Measurements from ENCODE around the gene ETV3. TPM values are rescaled to one million over a fixed set of nuclear protein-coding genes. Genes with fewer than 3 reads are reported as not detected.

The ETV3 gene
- total and polyA plus RNA-seq, 2 of the 4 experiments (the other 2 are of a cell fraction) = 6.4 to 14.7 TPM

GRCh38 chr1:157177733-157178394 is 39.7 kb upstream of the ETV3 start:
- DNase-seq (no peak), ATAC-seq (ENCODE audit: low read depth) (no peak)
- H3K14ac ChIP-seq (replicated peaks; ENCODE audit: low read depth, low read length) = no peak overlapping the region
- no peak overlapping the region for H2BK15ac ChIP-seq (ENCODE audit: low read depth, low read length)
- no peaks in the 10 kb centered on the region for H3K9me3 ChIP-seq (ENCODE audit: control insufficient read depth, insufficient read depth, low read length)
- H3K4me1 ChIP-seq (ENCODE audit: control insufficient read depth, insufficient read depth, low read length) = no peaks in the 10 kb centered on the region
- H3K27ac ChIP-seq (ENCODE audit: insufficient read depth, low read length) = no peak overlapping the region
- no peak for TF ChIP-seq MAFK (IDR thresholded peaks at IDR 0.05; ENCODE audit: low read depth, low read length)
- no peak for TF ChIP-seq CEBPB (IDR thresholded peaks at IDR 0.05; ENCODE audit: low read depth, low read length)
- TF ChIP-seq CTCF (conservative IDR thresholded peaks at IDR 0.05; ENCODE audit: low read depth, low read length) = no peak
- no peak for TF ChIP-seq RCOR1 (IDR thresholded peaks at IDR 0.05; ENCODE audit: insufficient replicate concordance, low read length)
- no peak for TF ChIP-seq RAD21 (IDR thresholded peaks at IDR 0.05; ENCODE audit: low read length)
- no peak for TF ChIP-seq ELK1 (IDR thresholded peaks at IDR 0.05; ENCODE audit: borderline replicate concordance, low read depth, low read length)
- TF ChIP-seq BHLHE40 (IDR thresholded peaks at IDR 0.05; ENCODE audit: low read depth, low read length) = no peak
- no peak for TF ChIP-seq SMC3 (IDR thresholded peaks at IDR 0.05; ENCODE audit: low read depth, low read length)
- no peak for TF ChIP-seq NFE2L2 (IDR thresholded peaks at IDR 0.05; ENCODE audit: low read depth, low read length)
- no peak for TF ChIP-seq RFX5 (IDR thresholded peaks at IDR 0.05; ENCODE audit: low read depth, low read length)
- no CpG with 5 or more reads among the region's 4 CpGs for WGBS, 2 experiments (ENCODE audit: extremely low coverage in 2 of 2, insufficient read length in 1 of 2)
- H4K91ac ChIP-seq (ENCODE audit: insufficient read depth, low read depth, low read length) = no peak overlapping the region
- no peaks in the 10 kb centered on the region for H4K20me1 ChIP-seq (ENCODE audit: insufficient read depth, low read length)
- BruUV-seq (replicated peaks) = no TSS peak
- CTCF ChIA-PET = no interaction called here
- H3K56ac ChIP-seq (ENCODE audit: extremely low read depth, insufficient read depth, low read length) = no peak overlapping the region
- no peak overlapping the region for H3K4me2 ChIP-seq (ENCODE audit: low read depth, low read length)
- intact Hi-C loops (cut with micrococcal nuclease) = no loop called here
- H3K36me3 ChIP-seq (ENCODE audit: control insufficient read depth, insufficient read depth, low read length) = no peaks in the 10 kb centered on the region
- no peaks in the 10 kb centered on the region for H3K9me1 ChIP-seq (ENCODE audit: insufficient read depth, low read length)
- dilution Hi-C loops (cut with HindIII; ENCODE audit: low sequenced_read_pairs, unreplicated experiment) = no loop called here
- H2AK9ac ChIP-seq (replicated peaks; ENCODE audit: low read depth, low read length, poor library complexity) = no peak overlapping the region
- peaks cover 39% of the 10 kb centered on the region for H3K27me3 ChIP-seq (ENCODE audit: control insufficient read depth, insufficient read depth, low read length)
- no peak overlapping the region for H3K18ac ChIP-seq (ENCODE audit: low read depth, low read length)
- H2AFZ ChIP-seq (replicated peaks; ENCODE audit: low read length, poor library complexity) = peak overlapping the region; percentile 32
- no peak overlapping the region for H4K8ac ChIP-seq (ENCODE audit: low read depth in 2 of 2, low read length in 2 of 2)
- in situ Hi-C loops (cut with MboI; ENCODE audit: low sequenced_read_pairs) = no loop called here
- no peak overlapping the region for H2BK5ac ChIP-seq (ENCODE audit: low read depth, low read length, poor library complexity, severe bottlenecking)
- no peaks in the 10 kb centered on the region for H3K79me1 ChIP-seq (ENCODE audit: low read depth in 1 of 2, low read length in 2 of 2)
- POLR2A ChIA-PET (ENCODE audit: unreplicated experiment) = no interaction called here
- H3K9ac ChIP-seq (ENCODE audit: low read depth, low read length) = no peak overlapping the region
- H3K23ac ChIP-seq (ENCODE audit: low read depth, low read length) = no peak overlapping the region
- no peak overlapping the region for H4K5ac ChIP-seq (ENCODE audit: low read depth, low read length)
- no peak overlapping the region for H3K4me3 ChIP-seq (ENCODE audit: insufficient read depth, low read depth, low read length)
- H2BK120ac ChIP-seq (ENCODE audit: low read depth, low read length) = no peak overlapping the region
- no peak overlapping the region for H2BK20ac ChIP-seq (ENCODE audit: low read depth, low read length)
- no peak overlapping the region for H3K4ac ChIP-seq (ENCODE audit: low read depth, low read length)
- no peak overlapping the region for H2AK5ac ChIP-seq (ENCODE audit: low read depth, low read length)
